Measurements from ENCODE around the gene ZNF48. TPM values are rescaled to one million over a fixed set of nuclear protein-coding genes. Genes with fewer than 3 reads are reported as not detected.

Gene ZNF48
- polyA plus RNA-seq, 3 donors: 2.4 to 3.9 (median 3.2) TPM

- no peak overlapping the region for H3K27ac ChIP-seq (ENCODE audit: low read depth, low read length)
- 84 to 87% (median 85%) methylated on average over 35 to 37 of the region's 37 CpGs for WGBS, 3 donors
Observed at GRCh38 chr16:30357715-30358576, 37.3 kb upstream of the ZNF48 start.

- H3K27ac ChIP-seq (ENCODE audit: low read depth, low read length): no peak overlapping the region
- 88 to 94% (median 93%) methylated on average over 9 of the region's 9 CpGs for WGBS, 3 donors
Observed at GRCh38 chr16:30358577-30358936, 36.7 kb upstream of the ZNF48 start.

GRCh38 chr16:30358990-30359870 lies 36.0 kb upstream of the ZNF48 start:
- WGBS, 3 donors: 89 to 91% (median 90%) methylated on average over 28 of the region's 28 CpGs
- no peak overlapping the region for H3K27ac ChIP-seq (ENCODE audit: low read depth, low read length)

GRCh38 chr16:30359871-30360170 lies 35.4 kb upstream of the ZNF48 start:
- H3K27ac ChIP-seq (ENCODE audit: low read depth, low read length): no peak overlapping the region
- 82 to 87% (median 85%) methylated on average over 6 of the region's 6 CpGs for WGBS, 3 donors

- no peak overlapping the region for H3K27ac ChIP-seq (ENCODE audit: low read depth, low read length)
- 93 to 97% (median 94%) methylated on average over 7 of the region's 7 CpGs for WGBS, 3 donors
Observed at GRCh38 chr16:30361180-30361579, 34.0 kb upstream of the ZNF48 start.

GRCh38 chr16:30365200-30365599 lies 30.0 kb upstream of the ZNF48 start:
- H3K27ac ChIP-seq (ENCODE audit: low read depth, low read length): no peak overlapping the region
- WGBS, 3 donors: 83 to 89% (median 87%) methylated on average over 10 of the region's 10 CpGs

- H3K27ac ChIP-seq (ENCODE audit: low read depth, low read length): no peak overlapping the region
- WGBS, 3 donors: 75 to 85% (median 82%) methylated on average over 4 of the region's 4 CpGs
Observed at GRCh38 chr16:30366511-30366910, 28.7 kb upstream of the ZNF48 start.

- 47 to 62% (median 56%) methylated on average over 10 of the region's 10 CpGs for WGBS, 3 donors
Observed at GRCh38 chr16:30367349-30368009, 27.7 kb upstream of the ZNF48 start.

GRCh38 chr16:30368122-30368791 lies 27.0 kb upstream of the ZNF48 start:
- no peak overlapping the region for H3K27ac ChIP-seq (ENCODE audit: low read depth, low read length)
- WGBS, 3 donors: 6% methylated on average over 8 of the region's 8 CpGs

More at GRCh38 chr16:30367349-30368009, 27.7 kb upstream of the ZNF48 start:
- no peak overlapping the region for H3K27ac ChIP-seq (ENCODE audit: low read depth, low read length)

GRCh38 chr16:30368792-30369090 lies 26.5 kb upstream of the ZNF48 start:
- H3K27ac ChIP-seq (ENCODE audit: low read depth, low read length): no peak overlapping the region
- 6 to 14% (median 8%) methylated on average over 4 of the region's 4 CpGs for WGBS, 3 donors

- H3K27ac ChIP-seq (ENCODE audit: low read depth, low read length): peak overlapping the region; percentile 36
- WGBS, 3 donors: 0 to 1% (median 1%) methylated on average over 43 to 45 of the region's 45 CpGs
Observed at GRCh38 chr16:30369091-30369937, 25.9 kb upstream of the ZNF48 start.

- no peak overlapping the region for H3K27ac ChIP-seq (ENCODE audit: low read depth, low read length)
- WGBS, 3 donors: 1 to 2% (median 1%) methylated on average over 16 to 76 of the region's 76 CpGs
Observed at GRCh38 chr16:30369938-30370455, 25.2 kb upstream of the ZNF48 start.

GRCh38 chr16:30370456-30371247 lies 24.6 kb upstream of the ZNF48 start, which contains the start of gene TBC1D10B:
TSS of gene TBC1D10B (minus strand) at chr16:30370494. CDS start at chr16:30370183, 311 bp downstream.
- H3K27ac ChIP-seq (ENCODE audit: low read depth, low read length): peak within 1 kb of the TSS; percentile 36
- 0% methylated on average over 40 of the region's 40 CpGs for WGBS, 3 donors

GRCh38 chr16:30371248-30371816 lies 23.9 kb upstream of the ZNF48 start:
- whole genome bisulfite sequencing, 3 donors: 20 to 25% (median 24%) methylated on average over 11 of the region's 11 CpGs
- no peak overlapping the region for H3K27ac ChIP-seq (ENCODE audit: low read depth, low read length)

GRCh38 chr16:30372038-30372712 lies 23.0 kb upstream of the ZNF48 start:
- H3K27ac ChIP-seq (ENCODE audit: low read depth, low read length): no peak overlapping the region
- 66 to 77% (median 72%) methylated on average over 6 of the region's 6 CpGs for WGBS, 3 donors

- H3K27ac ChIP-seq (ENCODE audit: low read depth, low read length): no peak overlapping the region
- WGBS, 3 donors: 68 to 93% (median 88%) methylated on average over 5 of the region's 5 CpGs
Observed at GRCh38 chr16:30372725-30373124, 22.5 kb upstream of the ZNF48 start.

Data from adipose tissue (tissue), 3 donors.